Measurements from ENCODE around the gene PALLD.

GRCh38 chr4:168685136-168685809, 188.4 kb downstream of the PALLD start:
- TF ChIP-seq CTCF (IDR thresholded peaks at IDR 0.05), result no peak
- TF ChIP-seq EP300 (IDR thresholded peaks at IDR 0.05), result no peak
- no peak for TF ChIP-seq POLR2AphosphoS5 (IDR thresholded peaks at IDR 0.05)
- no peak for TF ChIP-seq POLR2A (IDR thresholded peaks at IDR 0.05)

All from gastroesophageal sphincter (tissue), 3 donors.